RWPE2 (cell line): Measurements from ENCODE around the gene SELENOV.

ENCODE experiments used
- ATAC-seq: fragments of 200-7000 bp; cut with Tn5 transposase; 3 replicates; pipeline ENCODE4 v1.9.1; 2021; ENCODE audit warnings: low read depth
- DNase-seq: peaks from one replicate; pipeline ENCODE4 v3.0.0-alpha.2; 2020; ENCODE audit warnings: low spot score
- H3K27ac ChIP-seq: fragments of 450-650 bp; 2 replicates; pipeline ENCODE4 v1.5.1; 2017; ENCODE audit warnings: mild to moderate bottlenecking; ENCODE audit not compliant: poor library complexity, severe bottlenecking
- H3K27me3 ChIP-seq: fragments of 250-450 bp; sonication (Bioruptor Pico); 2 replicates; pipeline ENCODE4 v1.5.1; 2021; ENCODE audit warnings: mild to moderate bottlenecking, moderate library complexity; ENCODE audit not compliant: insufficient read depth, poor library complexity, severe bottlenecking
- H3K36me3 ChIP-seq: fragments of 250-450 bp; sonication (Bioruptor Pico); 2 replicates; pipeline ENCODE4 v1.5.1; 2020; ENCODE audit warnings: low read depth, mild to moderate bottlenecking, moderate library complexity
- H3K4me1 ChIP-seq: fragments of 250-450 bp; sonication (Bioruptor Pico); 2 replicates; pipeline ENCODE4 v1.5.1; 2021; ENCODE audit warnings: mild to moderate bottlenecking, moderate library complexity; ENCODE audit not compliant: insufficient read depth, poor library complexity, severe bottlenecking
- H3K4me3 ChIP-seq: fragments of 250-450 bp; sonication (Bioruptor Pico); 2 replicates; pipeline ENCODE4 v1.5.1; 2021; ENCODE audit warnings: mild to moderate bottlenecking, moderate library complexity; ENCODE audit not compliant: severe bottlenecking
- H3K9me3 ChIP-seq: fragments of 250-450 bp; sonication (Bioruptor Pico); 2 replicates; pipeline ENCODE4 v1.5.1; 2021; ENCODE audit warnings: mild to moderate bottlenecking, moderate library complexity; ENCODE audit not compliant: severe bottlenecking
- TF ChIP-seq, protein P1 (sequence below): fragments of 450-650 bp; IDR thresholded peaks from one replicate; pipeline ENCODE4 v1.5.1; 2017; ENCODE audit warnings: mild to moderate bottlenecking, moderate library complexity; ENCODE audit not compliant: poor library complexity, severe bottlenecking

The SELENOV gene

DNA sequence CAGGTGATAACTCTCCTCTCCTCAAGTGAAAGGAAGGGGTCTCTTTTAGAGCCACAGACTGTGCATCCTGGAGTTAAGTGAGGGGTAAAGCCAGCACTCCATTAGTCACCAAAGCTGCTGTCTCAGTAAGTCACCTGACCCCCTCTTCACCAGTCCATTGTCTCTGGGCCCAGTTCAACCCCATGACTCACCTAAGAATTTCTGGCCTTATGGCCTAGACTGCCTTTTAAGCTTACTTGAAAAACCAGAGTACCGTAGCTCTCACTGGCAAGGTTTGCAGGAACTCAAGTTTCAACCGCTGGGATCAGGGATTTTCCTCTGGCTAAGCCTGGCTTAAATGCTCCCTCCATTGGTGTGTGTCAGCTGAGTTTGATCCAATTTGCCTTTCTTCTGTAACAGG is 48.5 kb downstream of the SELENOV start:
- peak; percentile 90 for ATAC-seq
- no peak for DNase-seq
- Histone ChIP-seq H3K27me3 (no peaks in the 10 kb centered on the region), H3K9me3 (no peaks in the 10 kb centered on the region), H3K4me1 (peaks cover 6% of the 10 kb centered on the region), H3K27ac (no peak overlapping the region), H3K4me3 (no peak overlapping the region), H3K36me3 (no peaks in the 10 kb centered on the region)
- TF ChIP-seq, protein P1, sequence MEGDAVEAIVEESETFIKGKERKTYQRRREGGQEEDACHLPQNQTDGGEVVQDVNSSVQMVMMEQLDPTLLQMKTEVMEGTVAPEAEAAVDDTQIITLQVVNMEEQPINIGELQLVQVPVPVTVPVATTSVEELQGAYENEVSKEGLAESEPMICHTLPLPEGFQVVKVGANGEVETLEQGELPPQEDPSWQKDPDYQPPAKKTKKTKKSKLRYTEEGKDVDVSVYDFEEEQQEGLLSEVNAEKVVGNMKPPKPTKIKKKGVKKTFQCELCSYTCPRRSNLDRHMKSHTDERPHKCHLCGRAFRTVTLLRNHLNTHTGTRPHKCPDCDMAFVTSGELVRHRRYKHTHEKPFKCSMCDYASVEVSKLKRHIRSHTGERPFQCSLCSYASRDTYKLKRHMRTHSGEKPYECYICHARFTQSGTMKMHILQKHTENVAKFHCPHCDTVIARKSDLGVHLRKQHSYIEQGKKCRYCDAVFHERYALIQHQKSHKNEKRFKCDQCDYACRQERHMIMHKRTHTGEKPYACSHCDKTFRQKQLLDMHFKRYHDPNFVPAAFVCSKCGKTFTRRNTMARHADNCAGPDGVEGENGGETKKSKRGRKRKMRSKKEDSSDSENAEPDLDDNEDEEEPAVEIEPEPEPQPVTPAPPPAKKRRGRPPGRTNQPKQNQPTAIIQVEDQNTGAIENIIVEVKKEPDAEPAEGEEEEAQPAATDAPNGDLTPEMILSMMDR, result no peak

DNA sequence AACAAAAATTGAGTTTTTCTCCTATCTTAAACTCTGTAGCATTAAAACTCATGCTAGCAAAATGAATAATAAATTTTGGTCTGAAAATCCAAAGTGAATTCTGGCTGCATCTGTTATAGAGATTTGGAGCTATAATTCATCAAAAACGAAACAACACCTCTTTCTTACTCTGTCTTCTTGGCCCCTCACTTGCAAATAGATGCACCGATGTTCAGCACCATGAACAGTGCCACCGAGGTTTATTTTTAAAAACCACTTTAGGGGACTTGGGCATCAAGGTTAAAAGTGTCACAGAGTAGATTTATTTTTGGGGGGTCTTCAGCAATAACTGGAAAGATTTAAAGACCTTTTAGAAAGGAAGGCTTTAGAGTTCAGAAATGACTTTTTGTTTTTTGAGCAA is 51.1 kb downstream of the SELENOV start:
- H3K36me3 ChIP-seq, result no peaks in the 10 kb centered on the region
- TF ChIP-seq, protein P1, result no peak
- H3K4me3 ChIP-seq, result no peak overlapping the region
- ATAC-seq, result no peak
- no peaks in the 10 kb centered on the region for H3K27me3 ChIP-seq
- peaks cover 6% of the 10 kb centered on the region for H3K4me1 ChIP-seq
- no peak overlapping the region for H3K27ac ChIP-seq
- no peak for DNase-seq
- H3K9me3 ChIP-seq, result no peaks in the 10 kb centered on the region

DNA sequence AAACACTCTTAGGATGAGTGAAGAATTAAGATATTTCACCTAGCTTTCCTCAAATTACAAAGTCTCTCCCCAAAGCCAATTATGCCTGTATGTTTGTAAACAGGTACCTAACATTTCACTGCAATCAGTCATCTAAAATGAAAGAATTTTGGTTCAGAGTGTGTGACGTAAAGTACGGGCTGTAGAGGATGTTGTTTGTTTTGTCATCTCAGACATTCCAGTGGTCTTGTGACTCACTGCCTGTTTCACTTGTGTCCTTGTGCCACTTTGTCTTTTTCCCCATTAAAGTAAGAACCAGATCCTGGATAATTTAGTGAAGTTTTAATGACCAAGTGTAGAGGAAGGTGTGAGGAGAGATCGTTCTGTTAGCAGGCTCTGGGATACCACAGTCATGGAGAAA is 53.7 kb downstream of the SELENOV start:
- DNase-seq (no peak), ATAC-seq (no peak; the same call in 2 of the 3 replicates)
- Histone ChIP-seq H3K9me3 (no peaks in the 10 kb centered on the region), H3K36me3 (no peaks in the 10 kb centered on the region), H3K27me3 (no peaks in the 10 kb centered on the region), H3K27ac (no peak overlapping the region), H3K4me1 (peaks cover 2% of the 10 kb centered on the region), H3K4me3 (no peak overlapping the region)
- TF ChIP-seq, protein P1, result no peak
